Measurements from ENCODE around the gene DNAJC17. TPM values are rescaled to one million over a fixed set of nuclear protein-coding genes. Genes with fewer than 3 reads are reported as not detected.

The DNAJC17 gene
- total RNA-seq, 1 experiment from 2014 or later = 37.0 TPM

DNA sequence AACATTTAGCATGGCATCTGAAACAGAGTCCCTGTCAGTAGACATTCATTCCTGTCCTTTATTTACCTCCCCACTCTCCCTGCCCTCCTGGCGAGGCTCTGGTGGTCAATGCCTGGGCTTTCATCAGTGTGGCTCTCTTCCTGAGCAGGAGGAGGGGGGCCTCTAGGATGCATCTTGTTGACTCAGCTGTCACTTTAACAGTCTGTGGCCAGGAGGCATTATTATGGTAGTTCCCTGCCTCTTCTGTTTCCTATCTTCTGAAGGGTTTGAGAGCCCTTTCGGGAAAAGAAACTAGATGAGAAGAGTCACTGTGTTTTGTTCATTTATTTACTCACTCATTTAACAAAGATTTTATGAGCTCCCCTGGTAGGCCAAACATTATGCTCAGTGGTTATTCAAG lies 23.6 kb upstream of the DNAJC17 start:
- DNase-seq (ENCODE audit: low read depth) = peak; percentile 76

DNA sequence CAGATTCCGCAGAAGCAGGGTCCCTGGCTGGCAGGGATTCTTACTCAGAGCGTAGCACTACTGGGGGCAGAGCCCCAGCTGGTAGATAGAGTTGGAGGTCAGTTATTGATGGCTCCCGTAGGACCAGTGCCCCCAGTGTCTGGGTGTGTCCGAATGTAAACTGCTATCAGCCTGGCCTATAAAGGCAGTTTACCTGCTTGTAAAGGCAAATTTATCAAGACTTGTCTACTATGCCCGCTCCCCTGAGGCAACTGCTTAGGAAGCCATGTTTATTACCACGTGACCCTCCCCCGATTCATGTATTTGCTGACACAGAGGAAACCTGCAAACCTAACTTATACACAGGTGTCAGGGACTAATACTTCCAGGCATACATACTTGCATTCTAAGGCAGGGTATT lies 21.8 kb upstream of the DNAJC17 start:
- no peak for DNase-seq (ENCODE audit: low read depth)

DNA sequence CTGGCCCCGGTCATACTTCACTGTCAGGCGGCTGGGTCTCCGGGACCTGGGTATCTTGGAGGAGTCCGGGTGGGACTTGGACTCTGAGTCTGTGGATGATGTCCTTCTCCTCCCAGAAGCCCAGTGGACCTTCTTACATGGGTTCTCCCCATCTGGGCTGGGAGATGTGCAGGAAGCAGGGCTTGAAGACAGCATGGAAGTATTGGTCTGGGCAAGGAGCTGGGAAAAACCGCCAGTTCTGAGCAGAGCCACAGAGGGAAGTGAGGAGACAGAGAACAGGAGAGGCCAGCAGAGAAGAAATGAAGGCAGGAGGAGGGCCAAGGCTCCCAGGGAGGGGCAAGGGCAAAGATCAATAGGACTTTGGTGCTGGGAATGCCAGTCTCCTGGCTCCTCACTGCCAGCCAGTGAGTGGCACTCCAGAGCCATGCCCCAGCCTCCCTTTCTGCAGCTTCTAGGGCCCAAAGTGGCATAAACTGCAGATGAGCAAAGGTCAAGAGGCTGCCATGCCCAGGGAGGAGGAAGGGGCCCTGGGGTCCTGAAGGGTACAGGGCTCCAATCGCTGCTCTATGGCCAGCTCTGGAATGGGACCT lies 21.3 kb upstream of the DNAJC17 start, which contains the start of gene PPP1R14D:
Gene PPP1R14D, minus strand, starts transcription at position 262 of the 590 bp plus-strand sequence. Its CDS starts 67 bp downstream, at position 195.
- no peak for DNase-seq (ENCODE audit: low read depth)

DNA sequence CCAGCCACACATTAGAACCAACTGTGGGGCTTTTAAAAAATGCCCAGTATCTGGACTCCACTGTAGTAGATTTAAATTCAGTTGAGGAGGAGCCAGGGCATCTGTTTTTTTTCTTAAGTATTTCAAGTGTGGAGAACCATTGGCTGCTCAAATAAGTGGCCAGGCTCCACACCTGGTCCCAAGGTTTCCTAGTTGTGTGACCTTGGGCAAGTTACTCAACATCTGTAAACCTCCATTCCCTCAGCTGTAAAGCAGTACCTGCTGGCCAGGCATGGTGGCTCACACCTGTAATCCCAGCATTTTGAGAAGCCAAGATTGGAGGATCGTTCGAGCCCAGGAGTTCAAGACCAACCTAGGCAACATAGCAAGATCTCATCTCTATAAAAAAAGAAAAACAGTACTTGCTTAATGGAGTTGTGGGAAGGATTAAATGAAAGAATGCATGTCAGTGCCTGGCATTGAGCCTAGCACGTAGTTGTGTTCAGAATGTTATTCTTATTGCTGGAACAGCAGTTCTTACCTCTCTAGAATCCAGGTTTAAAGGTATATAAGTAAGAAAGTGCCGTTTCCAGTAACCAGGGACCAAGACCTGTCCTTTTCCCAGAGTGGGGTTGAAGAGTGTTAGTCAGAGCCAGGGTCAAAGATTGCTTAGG lies 19.3 kb upstream of the DNAJC17 start:
- DNase-seq (ENCODE audit: low read depth) = no peak

DNA sequence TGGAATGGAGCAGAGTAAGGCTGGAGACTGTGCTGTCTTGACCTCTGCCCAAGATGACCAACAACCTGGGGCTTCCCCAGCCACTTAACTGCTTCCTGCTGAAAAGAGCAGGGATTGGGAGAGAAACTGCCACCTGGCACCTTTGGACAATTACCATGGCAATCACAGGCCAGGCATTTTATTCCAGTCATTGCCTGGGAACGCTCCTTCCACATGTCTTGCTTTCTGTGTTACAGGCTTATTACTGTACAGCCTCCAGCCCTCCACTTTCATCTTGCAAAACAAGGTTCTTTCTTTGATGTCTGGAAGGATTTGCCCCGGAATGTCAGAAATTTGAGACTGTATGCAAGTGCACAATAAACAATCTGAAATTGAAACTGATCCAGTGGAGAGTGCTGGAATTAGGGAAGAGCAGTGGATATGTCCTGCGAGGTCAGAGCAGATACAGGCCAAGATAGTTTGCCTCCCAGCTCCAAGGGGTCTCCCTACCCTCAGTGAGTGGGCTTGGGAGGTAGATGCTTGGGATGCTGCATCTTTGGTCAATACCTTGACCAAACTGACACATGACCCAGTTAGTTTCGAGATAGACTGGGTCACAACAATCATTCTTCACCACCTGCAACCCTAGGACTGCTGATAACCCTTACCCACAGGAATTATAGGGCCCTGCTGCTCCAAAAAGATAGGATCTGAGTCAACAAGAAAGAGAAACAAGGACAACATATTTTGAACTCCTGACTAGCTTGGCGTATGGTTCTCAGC lies 18.6 kb upstream of the DNAJC17 start:
- DNase-seq (ENCODE audit: low read depth) = peak; percentile 20

DNA sequence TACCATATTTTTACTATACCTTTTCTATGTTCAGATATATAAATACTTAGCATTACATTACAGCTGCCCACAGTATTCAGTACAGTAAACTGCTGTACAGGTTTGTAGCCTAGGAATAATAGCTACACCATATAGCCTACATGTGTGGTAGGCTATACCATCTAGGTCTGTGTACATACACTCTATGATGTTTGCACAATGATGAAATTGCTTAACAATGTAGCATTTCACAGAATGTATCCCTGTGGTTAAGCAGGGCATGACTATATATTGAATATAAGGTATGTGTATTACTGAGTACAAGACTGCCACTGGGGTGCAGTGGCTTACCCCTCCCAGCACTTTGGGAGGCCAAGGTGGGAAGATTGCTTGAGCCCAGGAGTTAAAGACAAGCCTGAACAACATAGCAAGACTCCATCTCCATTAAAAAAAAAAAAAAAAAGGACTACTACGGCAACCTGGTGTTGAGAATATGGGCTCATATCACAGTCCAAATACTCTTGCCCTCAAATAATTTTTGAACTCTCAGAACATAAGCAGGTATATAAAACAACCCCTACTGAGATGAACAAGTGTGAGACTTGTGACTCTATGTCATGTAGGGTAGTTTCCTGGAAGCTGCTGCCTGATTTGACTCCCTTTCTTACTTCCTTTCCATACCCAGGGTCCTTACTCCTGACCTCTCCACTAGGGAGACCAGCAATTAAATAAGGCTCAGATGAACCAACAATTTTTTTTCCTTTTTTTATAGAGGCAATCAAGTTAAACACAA lies 16.5 kb upstream of the DNAJC17 start:
- no peak for DNase-seq (ENCODE audit: low read depth)

DNA sequence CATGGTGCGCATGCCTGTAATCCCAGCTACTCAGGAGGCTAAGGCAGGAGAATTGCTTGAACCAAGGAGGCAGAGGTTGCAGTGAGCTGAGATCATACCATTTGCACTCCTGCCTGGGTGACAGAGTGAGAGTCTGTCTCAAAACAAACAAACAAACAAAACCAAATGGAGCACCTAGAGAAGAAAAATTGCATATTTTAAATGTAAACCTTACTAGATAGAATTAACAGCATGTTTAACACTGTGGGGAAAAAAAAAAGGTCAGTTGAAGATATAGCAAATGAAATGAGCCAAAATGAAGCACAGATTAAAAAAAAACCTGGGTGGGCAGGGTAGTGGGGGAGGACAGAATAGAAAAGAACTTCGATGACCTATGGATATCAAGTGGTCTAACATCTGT lies 13.9 kb upstream of the DNAJC17 start:
- no peak for DNase-seq (ENCODE audit: low read depth)

DNA sequence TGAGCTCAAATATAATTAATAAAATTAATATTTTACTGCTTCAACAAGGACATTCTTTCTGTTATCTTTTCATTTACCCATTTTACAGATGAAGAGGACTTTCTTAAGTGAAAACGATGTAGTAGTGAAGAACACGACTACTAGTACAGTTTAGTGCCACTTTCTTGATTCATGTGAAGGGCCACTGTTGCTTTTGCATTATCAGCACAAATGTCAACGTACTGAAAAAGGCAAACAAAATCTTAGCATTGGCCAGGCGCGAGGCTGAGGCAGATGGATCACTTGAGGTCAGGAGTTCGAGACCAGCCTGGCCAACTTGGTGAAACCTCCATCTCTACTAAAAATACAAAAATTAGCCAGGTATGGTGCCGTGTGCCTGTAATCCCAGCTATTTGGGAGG lies 11.8 kb upstream of the DNAJC17 start:
- no peak for DNase-seq (ENCODE audit: low read depth)

DNA sequence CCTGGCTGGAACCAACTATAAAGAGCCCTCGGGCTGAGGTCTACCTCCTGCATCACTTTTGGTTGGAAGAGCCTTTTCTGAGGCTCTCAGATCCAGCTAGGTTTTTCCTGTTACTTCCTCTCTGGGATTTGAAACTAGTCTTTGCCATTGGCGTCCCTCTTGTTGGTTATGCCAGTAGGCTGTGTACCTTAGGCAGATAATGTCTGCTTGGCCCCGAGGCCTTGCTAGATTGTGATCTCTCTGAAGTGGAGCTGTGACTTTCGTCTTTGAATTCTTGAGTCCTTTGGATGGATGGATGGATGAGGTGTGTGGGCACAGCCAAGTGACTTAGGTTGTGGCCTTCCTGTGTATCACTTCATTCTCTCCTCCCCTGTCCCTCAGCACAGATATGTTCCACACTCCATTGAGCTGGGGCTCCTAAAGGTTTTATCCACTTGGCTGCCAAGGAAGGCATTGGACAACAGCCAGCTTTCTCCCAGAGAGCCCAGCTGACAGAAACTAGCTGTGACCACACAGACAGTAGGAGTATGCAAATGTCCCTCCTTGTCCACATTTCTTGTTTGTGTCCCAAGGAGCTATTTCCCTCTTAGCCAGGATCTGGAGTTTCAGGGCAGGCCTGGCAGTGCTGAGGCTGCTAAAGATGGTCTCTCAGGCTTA lies 7.9 kb upstream of the DNAJC17 start:
- DNase-seq (ENCODE audit: low read depth) = no peak

DNA sequence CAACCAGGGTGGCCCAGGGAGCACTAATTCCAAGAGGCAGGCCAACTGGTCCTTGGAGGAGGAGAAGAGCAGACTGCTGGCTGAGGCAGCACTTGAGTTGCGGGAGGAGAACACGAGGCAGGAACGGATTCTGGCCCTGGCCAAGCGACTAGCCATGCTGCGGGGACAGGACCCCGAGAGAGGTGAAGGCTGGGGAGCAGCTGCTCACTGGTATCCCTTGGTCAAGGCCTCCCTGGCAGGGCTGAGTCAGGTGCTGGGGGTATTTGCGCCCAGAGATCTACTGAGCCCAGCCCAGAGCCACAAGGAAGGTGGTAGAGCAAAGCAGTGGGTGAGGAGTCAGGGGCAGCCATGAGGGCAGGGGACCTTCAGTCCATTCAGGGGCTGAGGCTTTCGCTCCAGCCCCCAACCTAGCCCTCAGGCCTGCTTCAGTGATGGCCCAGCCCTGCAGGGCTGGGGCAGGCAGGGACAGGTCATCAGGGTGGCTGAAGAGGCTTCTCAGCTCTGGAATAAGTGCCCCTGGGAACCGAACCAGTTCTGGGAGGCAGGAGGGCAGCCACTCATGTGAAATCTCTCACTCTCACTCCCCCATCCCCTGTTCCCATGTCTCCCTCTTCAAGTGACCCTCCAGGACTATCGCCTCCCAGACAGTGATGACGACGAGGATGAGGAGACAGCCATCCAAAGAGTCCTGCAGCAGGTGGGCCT lies 5.6 kb upstream of the DNAJC17 start:
- DNase-seq (ENCODE audit: low read depth) = no peak

DNA sequence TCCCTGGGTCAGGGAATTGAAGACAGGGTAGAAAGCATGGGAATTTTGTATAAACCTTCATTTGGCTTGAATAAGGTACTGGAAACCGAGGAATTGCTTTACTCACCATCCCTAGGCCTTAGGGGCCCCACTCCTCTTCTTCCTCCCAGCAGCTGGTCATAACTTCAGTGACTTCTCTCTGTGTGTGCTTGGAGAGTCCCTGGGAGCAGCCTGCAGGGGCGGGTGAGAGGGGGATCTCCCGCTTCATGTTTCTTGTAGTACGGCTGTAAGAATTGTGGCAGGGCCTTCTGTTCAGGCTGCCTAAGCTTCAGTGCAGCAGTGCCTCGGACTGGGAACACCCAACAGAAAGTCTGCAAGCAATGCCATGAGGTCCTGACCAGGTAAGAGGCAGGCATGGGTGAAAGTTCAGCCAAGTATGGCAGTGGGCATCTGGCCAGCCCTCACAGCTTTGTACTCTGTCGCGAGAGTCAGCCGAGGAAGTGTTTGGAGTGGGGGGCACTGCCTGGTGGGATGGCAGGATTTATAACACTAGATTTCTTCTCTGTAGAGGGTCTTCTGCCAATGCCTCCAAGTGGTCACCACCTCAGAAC lies 1.7 kb upstream of the DNAJC17 start:
- no peak for DNase-seq (ENCODE audit: low read depth)

DNA sequence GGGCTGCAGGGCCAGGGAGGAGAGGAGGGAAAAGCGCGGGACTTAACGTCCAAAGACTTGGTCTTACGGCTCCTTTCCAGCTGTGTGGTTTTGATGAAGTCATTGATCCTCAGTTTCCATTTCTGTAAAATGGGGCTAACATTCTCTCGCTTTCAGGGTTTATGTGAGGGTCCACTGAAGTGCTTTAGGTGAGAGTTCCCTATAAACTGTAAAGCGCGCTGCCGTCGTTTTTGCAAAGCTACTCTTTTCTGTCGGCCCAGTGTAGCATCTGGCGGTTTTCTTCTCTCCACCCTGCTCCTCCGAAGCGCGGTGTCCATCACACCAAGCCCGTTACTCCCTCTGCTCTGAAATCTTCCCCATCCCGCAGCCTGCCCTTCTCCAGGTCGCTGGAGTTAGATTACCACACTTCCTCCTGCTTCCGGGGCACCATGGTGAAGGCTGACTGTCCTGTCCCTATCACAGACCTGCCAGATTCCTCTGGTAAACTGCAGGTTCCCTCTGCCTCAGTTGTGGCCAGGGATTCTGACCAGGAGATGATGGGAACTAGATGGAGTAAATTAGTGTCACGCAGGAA lies 702 bp upstream of the DNAJC17 start:
- DNase-seq (ENCODE audit: low read depth) = no peak

DNA sequence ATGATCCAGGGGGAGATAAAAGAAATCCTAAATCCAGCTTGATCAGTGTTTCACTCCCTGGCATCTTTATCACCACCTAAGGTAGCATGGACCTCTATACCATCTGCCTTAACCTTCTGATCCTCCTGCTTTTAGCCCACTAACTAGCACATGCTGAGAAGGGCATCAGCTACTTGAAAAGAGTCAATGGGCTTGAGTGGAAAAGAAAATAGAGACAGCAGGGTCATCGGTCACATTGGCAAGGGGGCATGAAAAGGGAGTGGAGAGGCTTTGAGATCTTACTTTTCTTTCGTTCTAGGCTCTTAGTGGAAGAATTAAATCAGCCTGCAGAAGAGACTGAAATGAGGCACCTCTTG lies 623 bp downstream of the DNAJC17 start:
- DNase-seq (ENCODE audit: low read depth) = no peak

DNA sequence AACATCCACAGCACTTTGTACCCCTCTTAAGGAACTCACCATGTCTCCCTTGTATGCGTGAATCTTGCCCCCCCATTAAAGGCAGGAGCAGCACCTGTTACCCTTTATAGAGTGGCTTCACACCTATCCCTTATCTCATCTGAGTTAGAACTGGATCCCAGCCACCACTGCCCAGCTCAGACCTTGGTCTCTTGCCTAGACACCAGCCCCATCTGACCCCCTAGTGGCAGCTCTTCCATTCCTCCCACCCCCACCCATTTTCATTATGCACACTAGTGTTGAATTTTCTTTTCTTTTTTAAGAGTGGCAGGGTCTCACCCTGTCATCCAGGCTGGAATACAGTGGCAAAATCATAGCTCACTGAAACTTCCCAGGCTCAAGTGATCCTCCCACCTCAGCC lies 3.6 kb downstream of the DNAJC17 start:
- DNase-seq (ENCODE audit: low read depth) = no peak

DNA sequence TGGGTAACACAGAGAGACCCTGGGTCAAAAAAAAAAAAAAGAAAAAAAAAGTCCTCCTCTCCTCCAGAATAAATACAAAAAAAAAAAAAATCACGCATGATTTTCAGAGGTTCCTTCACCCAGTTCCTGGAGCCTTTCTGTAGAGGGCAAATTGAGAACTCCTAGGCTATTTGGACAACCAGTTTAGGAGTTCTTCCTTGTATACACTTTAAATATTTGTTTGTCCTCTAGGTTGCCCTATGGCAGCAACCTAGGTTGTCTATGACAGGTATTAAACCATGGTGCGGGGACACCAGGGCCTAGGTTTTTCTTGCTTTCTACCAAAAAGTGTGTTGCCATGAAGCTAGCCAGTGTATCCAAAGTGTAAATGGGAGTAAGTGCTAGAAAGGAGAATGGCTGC lies 4.2 kb downstream of the DNAJC17 start:
- no peak for DNase-seq (ENCODE audit: low read depth)

DNA sequence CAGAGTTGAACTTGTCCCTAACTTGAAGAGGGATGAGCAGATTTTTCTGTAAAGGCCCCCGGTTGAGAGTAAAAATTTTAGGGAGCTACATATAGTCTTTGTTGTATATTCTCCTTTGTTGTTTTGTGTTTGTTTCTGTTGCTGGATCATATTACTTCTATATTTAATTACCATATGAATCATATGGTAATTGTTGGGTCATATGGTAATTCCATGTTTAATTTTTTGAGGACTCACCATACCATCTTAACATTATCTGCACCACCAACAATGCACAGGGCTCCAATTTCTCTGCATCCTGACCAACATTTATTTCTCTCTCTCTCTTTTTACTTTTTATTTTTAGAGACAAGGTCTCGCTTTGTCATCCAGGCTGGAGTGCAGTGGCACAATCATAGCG lies 7.8 kb downstream of the DNAJC17 start:
- no peak for DNase-seq (ENCODE audit: low read depth)

DNA sequence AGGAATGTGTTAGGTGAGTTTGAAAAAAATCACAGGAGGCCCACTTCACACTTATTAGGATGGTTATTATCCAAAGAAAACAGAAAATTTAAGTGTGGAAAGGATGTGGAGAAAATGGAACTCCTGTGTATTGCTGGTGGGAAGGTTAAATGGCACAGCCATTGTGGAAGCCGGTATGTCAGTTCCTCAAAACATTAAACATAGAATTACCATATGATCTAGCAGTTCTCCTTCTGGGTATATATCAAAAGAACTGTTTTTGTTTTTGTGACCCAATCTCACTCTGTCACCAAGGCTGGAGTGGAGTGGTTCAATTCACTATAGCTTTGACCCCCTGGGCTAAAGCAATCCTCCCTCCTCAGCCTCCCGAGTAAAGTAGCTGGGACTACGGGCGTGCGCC lies 10.8 kb downstream of the DNAJC17 start:
- no peak for DNase-seq (ENCODE audit: low read depth)

DNA sequence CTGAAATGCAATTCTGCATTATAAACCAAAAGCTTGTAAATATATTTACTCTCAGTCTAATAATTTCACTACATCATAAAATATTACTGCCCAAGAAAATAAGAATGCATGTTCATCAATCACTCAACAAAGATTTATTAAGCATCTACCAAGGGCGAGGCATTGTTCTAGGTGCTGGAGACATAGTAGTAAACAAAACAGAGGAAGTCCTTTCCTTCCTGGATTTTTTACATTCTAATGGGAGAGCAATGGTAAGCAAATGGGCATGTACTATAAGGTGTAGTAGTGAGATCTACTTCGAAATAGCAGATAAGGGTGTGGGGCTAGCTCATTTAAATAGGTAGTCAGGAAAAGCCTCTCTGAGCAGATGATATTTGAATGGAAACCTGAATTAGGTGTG lies 11.2 kb downstream of the DNAJC17 start:
- no peak for DNase-seq (ENCODE audit: low read depth)

DNA sequence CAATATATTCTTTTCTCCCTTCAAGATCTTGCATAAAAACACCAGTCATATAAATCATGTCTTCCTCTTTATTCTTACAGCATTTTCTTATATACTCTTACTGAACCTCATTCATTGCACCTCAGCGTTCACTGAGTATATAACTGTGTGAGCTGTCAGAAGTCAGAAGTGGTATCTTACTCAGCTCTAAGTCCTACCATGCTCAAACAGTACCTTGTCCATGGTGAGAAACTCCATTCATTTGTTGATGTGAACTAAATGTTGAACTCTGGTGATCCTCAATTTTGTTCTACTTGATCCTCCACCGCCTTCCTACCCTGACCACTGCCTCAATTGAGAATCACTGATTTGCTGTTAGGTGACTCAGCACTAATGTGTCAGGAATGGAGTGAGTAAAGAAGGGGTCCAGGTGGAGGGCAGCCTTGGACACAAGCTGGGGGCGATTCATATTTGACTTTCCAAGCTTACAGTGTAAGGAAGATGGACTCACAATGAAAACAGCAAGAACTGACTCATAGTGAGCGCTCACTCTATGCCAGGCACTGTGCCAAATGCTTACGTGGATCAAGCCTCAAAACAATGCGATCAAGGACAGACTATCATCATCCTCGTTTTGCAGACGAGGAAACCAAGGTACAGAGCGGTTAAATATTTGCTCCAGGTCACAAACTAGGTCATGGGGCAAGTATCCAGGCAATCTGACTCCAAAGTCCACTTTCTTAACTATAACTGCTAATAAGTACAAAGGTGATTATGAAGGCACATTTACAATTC lies 13.9 kb downstream of the DNAJC17 start:
- peak; percentile 93 for DNase-seq (ENCODE audit: low read depth)

DNA sequence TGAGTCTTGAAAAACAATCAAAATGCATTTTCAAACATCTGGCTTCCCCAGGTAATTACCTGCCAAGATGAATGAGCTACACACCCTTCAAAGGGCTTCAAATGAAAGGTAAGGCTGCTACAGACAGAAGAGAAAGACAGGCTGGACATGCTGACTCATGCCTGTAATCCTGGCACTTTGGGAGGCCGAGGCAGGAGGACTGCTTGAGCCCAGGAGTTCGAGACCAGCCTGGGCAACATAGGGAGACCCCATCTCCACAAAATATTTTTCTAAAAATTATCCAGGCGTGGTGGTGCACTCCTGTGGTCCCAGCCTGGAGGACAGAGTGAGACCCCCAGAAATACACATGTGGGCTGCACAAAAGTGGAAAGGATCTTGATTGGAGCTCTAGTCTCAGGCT lies 14.9 kb downstream of the DNAJC17 start:
- no peak for DNase-seq (ENCODE audit: low read depth)

Data from LHCN-M2 (cell line).